T-helper 1 cell treated with Interleukin-12 subunit alpha and Interleukin-12 subunit beta and Interleukin-4 antibody, amounts not matched to agents 30 μg/mL and 1 μg/mL, for 36 hours (primary cell): ENCODE measurements around the gene UNC50.
A peak's percentile ranks its signal among the peaks of the same experiment; 100 is the strongest.

Experiments
- H3K27ac Mint-ChIP-seq: one replicate; pipeline ENCODE4 v1.8.0; 2021; ENCODE audit warnings: mild to moderate bottlenecking, mixed read lengths
- H3K27me3 Mint-ChIP-seq: one replicate; pipeline ENCODE4 v1.8.0; 2021; ENCODE audit warnings: low read depth, mixed read lengths
- H3K36me3 Mint-ChIP-seq: one replicate; pipeline ENCODE4 v1.8.0; 2021; ENCODE audit warnings: low read depth, mixed read lengths
- H3K4me1 Mint-ChIP-seq: one replicate; pipeline ENCODE4 v1.8.0; 2021; ENCODE audit warnings: low read depth, mixed read lengths
- H3K4me3 Mint-ChIP-seq: one replicate; pipeline ENCODE4 v1.8.0; 2021; ENCODE audit warnings: mild to moderate bottlenecking, moderate library complexity, mixed read lengths
- H3K9me3 Mint-ChIP-seq: one replicate; pipeline ENCODE4 v1.8.0; 2021; ENCODE audit warnings: mixed read lengths

Gene UNC50, protein sequence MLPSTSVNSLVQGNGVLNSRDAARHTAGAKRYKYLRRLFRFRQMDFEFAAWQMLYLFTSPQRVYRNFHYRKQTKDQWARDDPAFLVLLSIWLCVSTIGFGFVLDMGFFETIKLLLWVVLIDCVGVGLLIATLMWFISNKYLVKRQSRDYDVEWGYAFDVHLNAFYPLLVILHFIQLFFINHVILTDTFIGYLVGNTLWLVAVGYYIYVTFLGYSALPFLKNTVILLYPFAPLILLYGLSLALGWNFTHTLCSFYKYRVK

DNA sequence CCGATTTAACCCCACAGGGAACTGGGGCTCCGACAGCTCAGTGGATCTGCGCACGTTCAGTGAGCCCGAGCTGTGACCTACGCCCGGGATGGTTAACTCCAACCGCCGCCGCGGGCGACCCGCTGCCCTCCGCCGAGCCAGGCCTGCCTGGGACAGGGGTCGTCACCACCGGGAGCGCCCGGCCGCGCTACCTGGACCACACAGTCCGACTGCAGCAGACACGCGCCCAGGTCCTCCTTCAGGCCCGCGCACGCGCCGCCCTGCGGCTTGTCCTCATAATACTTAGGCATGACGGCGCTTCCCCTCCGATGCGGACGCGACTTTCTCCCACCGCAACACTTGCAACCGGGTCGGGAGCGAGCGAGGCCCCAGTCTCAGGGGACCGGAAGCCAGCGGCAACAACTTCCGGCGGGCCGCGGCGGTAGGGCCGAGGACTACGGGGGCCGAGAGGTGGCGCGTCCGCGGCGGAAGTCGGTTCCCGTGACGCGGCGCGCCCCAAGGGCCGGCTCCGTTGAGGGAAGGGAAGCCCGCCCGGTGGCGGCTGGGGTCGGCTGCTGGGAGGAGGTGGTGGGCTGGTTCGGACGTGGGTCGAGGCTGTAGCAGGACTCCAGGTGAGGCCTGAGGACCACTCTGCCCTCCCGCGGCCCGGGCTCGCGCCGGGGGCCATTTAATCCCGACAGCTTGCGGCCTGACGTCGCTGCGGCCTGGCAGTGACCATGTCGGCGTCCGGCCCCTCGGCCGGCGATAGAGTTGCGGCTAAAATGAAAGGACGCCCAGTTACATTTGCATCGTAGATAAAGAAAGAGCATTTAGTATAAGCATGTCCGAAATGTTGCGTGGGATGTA, at the start of gene UNC50, which contains the start of gene COA5:
Gene UNC50 (plus strand): TSS at position 474 of the 846 bp plus-strand sequence. CDS start 1,171 bp downstream, outside the sequence.
Gene COA5 (minus strand): TSS at position 397 of the 846 bp plus-strand sequence. CDS start 107 bp downstream, at position 290.
- H3K36me3 Mint-ChIP-seq, result peaks cover 18% of the 10 kb centered on the region
- no peaks in the 10 kb centered on the region for H3K9me3 Mint-ChIP-seq
- no peaks in the 10 kb centered on the region for H3K27me3 Mint-ChIP-seq
- H3K4me1 Mint-ChIP-seq, result peaks cover 47% of the 10 kb centered on the region
- peak within 1 kb of the TSS; percentile 82 for H3K4me3 Mint-ChIP-seq
- H3K27ac Mint-ChIP-seq, result peak within 1 kb of the TSS; percentile 79

DNA sequence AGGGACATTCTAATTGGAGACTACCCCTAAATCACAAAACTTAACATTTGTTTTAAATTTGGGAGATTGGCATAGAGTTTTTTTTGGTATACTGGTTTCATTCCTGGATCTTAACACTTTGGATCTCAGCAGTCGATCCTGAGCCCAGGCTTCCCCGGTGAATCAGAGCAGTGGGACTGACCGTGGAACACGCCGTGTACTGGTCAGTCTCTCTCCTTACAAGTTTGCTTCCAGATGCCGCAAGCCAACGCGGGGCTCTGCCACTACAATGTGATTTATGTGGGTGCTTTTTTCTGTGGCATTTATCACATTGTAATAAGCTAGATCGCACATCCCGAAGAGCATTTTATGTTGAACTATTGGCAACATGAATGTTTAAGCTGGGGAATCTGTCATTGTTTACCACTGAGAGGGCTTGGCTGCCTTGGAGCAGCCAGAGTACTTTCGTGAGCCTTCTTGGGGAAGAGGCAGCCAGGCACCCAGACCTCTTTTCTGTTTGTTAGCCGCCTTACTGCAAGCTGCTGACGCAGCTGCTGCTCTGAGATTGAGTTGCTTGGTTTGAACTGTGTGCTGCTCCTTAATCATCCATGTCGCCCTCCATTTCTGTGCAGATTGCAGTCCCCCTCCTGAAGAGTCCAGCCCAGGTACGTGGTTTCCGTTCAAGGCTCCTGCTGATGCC, 49.4 kb upstream of the UNC50 start:
- peaks cover 55% of the 10 kb centered on the region for H3K4me1 Mint-ChIP-seq
- peaks cover 72% of the 10 kb centered on the region for H3K36me3 Mint-ChIP-seq
- no peaks in the 10 kb centered on the region for H3K9me3 Mint-ChIP-seq
- no peaks in the 10 kb centered on the region for H3K27me3 Mint-ChIP-seq
- H3K4me3 Mint-ChIP-seq, result peak overlapping the region; percentile 44
- H3K27ac Mint-ChIP-seq, result peak overlapping the region; percentile 57

DNA sequence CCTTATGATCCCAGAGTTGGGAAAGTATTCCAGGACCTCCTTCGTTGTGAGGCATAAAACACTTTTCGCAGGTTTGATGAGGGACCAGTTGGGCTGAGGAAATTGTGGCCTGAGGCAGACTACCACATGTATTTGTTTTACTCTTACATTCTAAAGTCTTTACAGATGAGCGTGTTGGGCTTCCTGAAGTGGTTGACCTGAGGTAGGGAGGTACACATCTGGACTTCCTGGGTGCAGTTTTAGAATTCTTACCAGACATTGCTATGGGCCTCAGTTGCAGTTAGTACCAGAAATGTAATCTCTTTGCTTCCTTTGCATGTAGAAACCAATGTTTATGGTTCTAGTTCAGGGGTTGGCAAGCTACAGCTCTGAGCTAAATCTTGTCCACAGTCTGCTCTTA, 48.8 kb upstream of the UNC50 start:
- peak overlapping the region; percentile 57 for H3K27ac Mint-ChIP-seq
- H3K36me3 Mint-ChIP-seq, result peaks cover 71% of the 10 kb centered on the region
- H3K4me3 Mint-ChIP-seq, result peak overlapping the region; percentile 44
- no peaks in the 10 kb centered on the region for H3K9me3 Mint-ChIP-seq
- no peaks in the 10 kb centered on the region for H3K27me3 Mint-ChIP-seq
- peaks cover 52% of the 10 kb centered on the region for H3K4me1 Mint-ChIP-seq

DNA sequence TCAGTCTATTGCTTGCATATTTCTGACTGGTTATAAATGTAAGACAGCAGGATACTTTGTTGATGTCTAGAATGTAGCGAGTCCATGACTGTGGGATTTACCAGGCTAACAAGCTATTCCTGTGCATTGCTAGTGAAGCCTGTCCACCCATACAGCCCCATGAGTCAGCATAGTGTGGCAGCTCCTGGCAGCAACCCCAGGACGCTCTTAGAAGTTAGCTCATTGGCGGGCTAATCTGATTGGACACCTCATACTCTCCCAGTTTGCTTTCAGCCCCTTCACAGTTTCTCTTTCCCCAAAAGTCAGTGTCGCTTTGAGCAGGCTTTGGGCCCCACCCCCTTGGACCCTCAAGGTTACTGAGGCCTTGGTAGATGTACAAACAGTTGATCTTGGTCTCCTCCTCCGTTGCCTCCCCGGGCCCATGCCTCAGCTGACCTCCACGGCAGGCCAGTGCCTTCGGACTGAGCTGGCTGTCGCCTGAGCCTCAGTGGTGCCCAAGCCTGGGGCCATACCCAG, 48.1 kb upstream of the UNC50 start:
- Mint-ChIP-seq H3K4me1 (peaks cover 53% of the 10 kb centered on the region), H3K36me3 (peaks cover 68% of the 10 kb centered on the region), H3K27ac (peak overlapping the region; percentile 57), H3K9me3 (no peaks in the 10 kb centered on the region), H3K4me3 (no peak overlapping the region), H3K27me3 (no peaks in the 10 kb centered on the region)

DNA sequence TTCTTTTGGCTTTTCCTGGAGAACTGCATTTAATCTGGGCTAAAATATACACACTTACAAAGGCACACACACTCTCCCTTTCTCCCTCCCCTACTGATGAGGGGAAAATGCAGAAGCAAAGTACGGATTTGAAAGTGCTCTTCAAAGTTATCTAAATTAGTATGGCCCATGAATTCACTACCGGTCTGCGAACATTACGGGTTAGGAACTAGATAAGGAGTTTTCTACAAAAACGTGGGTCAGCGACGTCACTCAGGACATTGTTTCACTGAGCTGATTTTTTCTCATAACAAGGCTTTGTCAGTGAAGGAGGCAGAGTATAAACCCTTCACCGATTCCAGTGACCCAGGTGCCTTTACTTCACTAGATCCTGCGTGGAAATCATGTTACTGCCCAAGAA, 47.4 kb upstream of the UNC50 start:
- Mint-ChIP-seq H3K9me3 (no peaks in the 10 kb centered on the region), H3K4me1 (peaks cover 50% of the 10 kb centered on the region), H3K36me3 (peaks cover 68% of the 10 kb centered on the region), H3K4me3 (no peak overlapping the region), H3K27me3 (no peaks in the 10 kb centered on the region), H3K27ac (peak overlapping the region; percentile 34)

DNA sequence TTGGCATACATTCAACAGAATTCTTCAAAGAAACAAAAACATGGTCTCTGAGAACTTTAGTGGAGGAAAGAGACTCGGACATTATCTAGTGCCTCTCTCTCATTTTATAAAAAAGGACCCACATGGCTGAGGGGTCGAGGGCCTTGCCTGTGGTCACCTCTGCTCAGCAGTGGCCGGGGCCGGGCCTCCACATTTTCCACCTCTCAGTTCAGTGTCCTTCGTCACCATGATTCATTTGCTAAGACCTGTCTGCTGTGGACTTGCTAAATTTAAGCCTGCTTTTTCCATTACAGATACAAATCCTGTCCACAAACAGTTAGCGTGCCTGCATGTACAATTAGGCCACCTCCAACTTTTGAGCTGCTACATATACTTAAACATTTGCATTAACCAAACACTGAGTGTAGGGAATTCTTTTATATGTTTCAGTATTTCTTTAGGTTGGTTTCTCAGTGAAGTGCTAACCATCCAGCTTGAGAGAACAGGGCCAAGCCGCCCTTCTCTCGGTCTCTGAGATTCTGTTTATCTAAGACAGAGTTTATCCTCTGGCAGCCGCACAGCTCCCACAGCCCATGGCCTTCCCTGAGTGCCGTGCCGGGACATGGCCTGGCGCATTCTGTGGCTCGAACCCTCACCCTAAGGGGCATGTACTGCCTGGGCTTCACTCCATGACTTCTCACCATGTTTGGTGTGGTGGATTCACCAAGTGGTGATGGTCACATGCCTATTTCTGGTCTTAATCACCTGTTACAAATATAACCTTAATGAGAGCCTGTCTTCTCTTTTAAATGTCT, 46.3 kb upstream of the UNC50 start:
- Mint-ChIP-seq H3K9me3 (no peaks in the 10 kb centered on the region), H3K4me1 (peaks cover 43% of the 10 kb centered on the region), H3K27me3 (no peaks in the 10 kb centered on the region), H3K36me3 (peaks cover 70% of the 10 kb centered on the region), H3K27ac (no peak overlapping the region), H3K4me3 (no peak overlapping the region)

DNA sequence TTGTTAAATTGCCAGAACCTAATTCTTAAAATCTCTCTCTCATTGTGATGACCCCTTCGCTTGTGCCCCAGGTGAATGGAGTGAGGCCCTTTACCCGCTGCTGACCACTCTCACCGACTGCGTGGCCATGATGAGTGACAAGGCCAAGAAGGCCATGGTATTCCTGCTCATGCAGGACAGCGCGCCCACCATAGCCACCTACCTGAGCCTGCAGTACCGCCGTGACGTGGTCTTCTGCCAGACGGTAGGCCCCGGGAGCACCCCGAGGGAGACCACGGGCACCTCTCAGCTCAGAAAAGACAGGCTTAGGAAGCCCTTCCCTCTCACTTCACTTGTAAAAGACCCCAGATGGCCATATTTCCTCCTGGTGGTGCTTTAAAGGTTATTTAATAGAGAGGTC, 45.0 kb upstream of the UNC50 start:
- peaks cover 35% of the 10 kb centered on the region for H3K4me1 Mint-ChIP-seq
- no peak overlapping the region for H3K27ac Mint-ChIP-seq
- H3K9me3 Mint-ChIP-seq, result no peaks in the 10 kb centered on the region
- H3K27me3 Mint-ChIP-seq, result no peaks in the 10 kb centered on the region
- H3K4me3 Mint-ChIP-seq, result no peak overlapping the region
- peaks cover 66% of the 10 kb centered on the region for H3K36me3 Mint-ChIP-seq

DNA sequence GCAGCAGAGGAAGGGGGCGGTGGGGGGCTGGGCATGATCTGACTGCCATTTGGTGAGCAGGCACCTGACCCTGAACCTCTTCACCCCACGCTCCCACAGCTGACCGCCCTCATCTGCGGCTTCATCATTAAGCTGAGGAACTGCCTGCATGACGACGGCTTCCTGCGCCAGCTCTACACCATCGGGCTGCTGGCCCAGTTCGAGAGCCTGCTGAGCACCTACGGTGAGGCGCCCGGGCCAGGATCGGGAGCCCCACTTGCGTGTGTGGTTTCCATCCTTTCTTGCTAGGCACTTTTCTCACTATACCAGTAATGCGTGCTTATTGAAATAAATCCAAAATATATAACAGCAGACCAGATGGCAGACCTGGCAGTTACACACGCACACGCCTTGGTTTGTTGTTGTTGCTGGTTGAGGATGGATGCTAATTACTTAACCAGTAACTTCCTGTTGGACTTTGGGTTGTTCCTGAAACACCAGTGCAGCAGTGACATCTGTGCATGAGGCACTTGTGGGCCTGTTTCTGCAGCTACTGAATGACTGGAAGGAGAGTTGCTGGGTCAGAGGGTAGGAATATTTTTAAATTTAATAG, 43.8 kb upstream of the UNC50 start:
- Mint-ChIP-seq H3K9me3 (no peaks in the 10 kb centered on the region), H3K27ac (peak overlapping the region; percentile 31)

DNA sequence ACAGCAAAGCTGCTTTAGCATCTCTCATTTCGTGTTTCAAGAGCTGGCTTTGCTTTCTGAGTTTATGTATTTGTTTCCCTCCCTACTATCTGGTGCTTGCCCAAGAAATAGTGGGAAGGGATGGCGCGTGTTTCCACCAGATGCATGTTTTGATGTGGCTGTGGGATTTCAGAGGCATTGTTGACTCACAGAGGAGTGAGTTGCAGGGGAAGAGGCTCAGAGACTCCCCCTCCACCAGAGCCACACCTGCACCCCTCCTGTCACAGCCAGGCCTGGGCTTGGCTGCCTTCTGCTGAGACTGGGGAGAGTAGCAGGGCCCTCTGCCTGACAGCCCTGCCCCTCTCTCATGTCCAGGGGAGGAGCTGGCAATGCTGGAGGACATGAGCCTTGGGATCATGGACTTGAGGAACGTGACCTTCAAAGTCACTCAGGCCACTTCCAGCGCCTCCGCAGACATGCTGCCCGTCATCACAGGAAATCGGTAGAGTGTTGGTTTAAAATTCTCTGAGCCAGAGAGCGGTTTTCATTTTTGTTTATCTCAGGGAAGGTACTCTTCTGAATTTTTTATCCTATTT, 43.0 kb upstream of the UNC50 start:
- H3K4me3 Mint-ChIP-seq, result no peak overlapping the region
- H3K36me3 Mint-ChIP-seq, result peaks cover 69% of the 10 kb centered on the region
- H3K27me3 Mint-ChIP-seq, result no peaks in the 10 kb centered on the region
- peaks cover 19% of the 10 kb centered on the region for H3K4me1 Mint-ChIP-seq
- H3K9me3 Mint-ChIP-seq, result no peaks in the 10 kb centered on the region
- H3K27ac Mint-ChIP-seq, result no peak overlapping the region

More for the DNA sequence above, 43.8 kb upstream of the UNC50 start:
- H3K36me3 Mint-ChIP-seq, result peaks cover 63% of the 10 kb centered on the region
- no peak overlapping the region for H3K4me3 Mint-ChIP-seq
- peaks cover 22% of the 10 kb centered on the region for H3K4me1 Mint-ChIP-seq
- no peaks in the 10 kb centered on the region for H3K27me3 Mint-ChIP-seq

DNA sequence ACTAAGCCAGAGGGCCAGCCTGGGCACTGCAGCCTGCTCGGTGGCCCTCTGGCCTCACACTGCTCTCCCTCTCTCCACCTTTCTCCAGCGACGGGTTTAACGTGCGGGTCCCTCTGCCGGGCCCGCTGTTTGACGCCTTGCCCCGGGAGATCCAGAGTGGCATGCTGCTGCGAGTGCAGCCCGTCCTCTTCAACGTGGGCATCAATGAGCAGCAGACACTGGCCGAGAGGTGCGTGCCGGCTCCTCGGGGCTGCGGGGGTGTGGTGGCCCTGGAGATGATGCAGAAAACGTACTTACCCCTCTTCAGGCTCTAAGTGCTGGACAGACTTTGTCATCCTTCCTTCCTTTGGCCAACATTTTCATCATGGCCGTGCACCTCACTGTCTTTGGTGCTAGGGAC, 42.4 kb upstream of the UNC50 start:
- no peak overlapping the region for H3K27ac Mint-ChIP-seq
- H3K36me3 Mint-ChIP-seq, result peaks cover 67% of the 10 kb centered on the region
- peaks cover 19% of the 10 kb centered on the region for H3K4me1 Mint-ChIP-seq
- no peaks in the 10 kb centered on the region for H3K9me3 Mint-ChIP-seq
- no peak overlapping the region for H3K4me3 Mint-ChIP-seq
- no peaks in the 10 kb centered on the region for H3K27me3 Mint-ChIP-seq

DNA sequence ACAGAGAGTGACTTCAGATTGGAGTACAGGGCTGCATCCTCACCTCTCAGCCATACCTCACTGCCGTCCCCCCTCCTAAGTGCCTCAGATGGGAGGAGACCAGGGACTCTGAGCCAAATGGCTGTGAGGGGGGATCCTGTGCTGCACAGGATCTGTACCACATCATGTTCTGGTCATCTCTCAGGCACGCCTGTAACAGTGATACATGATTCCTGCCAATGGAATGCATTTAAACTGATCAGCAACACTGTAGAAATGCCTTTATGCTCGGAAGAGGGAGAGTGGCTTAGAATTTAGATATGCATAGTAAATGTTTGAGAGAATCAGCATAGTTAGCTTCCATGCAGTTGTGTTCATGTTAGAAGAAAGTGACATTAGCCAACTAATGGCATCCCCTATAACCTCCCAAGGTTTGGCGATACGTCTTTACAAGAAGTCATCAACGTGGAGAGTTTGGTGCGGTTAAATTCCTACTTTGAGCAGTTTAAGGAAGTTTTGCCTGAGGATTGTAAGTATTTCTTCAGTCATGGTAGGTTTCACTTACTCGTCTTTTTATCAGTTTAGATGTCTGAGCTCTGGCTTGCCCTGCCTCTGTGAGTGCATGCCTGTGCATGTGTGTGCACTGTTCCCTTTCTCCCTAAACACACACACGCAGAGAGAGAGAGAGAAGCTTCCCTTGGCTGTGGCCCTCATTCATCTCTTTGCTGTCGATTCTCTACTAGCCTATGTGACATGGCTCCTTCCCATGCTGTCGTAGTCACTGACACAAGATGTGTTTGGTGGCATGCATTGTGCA, 40.0 kb upstream of the UNC50 start:
- Mint-ChIP-seq H3K9me3 (no peaks in the 10 kb centered on the region), H3K4me3 (no peak overlapping the region), H3K27me3 (no peaks in the 10 kb centered on the region), H3K36me3 (peaks cover 52% of the 10 kb centered on the region), H3K27ac (peak overlapping the region; percentile 65), H3K4me1 (peaks cover 10% of the 10 kb centered on the region)

DNA sequence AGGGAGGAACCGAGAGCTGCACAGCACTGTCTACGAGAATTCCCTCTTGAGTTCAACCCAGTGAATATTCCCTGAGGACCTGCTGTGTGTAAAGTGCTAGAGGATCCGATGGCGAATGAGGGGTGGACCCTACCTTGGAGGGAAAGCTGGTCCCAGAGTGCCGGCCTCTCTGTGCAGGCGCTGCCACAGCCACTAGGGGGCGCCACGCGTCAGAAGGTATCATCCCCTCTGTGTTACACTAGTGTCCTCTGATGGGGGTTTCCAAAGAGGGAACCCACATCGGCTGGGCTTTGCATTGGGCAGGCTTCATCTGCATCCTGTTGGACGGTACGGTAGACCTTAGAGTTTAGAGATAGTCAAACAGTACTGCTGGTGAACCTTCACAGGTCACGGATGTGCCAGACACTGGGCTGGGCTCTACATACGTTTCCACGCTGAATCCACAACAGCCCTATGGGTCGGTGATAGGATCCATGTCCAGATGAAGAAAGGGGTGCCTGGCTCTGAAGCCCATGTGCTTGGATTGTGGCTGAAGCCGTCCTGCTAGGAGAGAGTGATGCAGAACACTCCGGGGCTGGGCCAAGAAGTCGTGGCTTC, 39.1 kb upstream of the UNC50 start:
- peak overlapping the region; percentile 65 for H3K27ac Mint-ChIP-seq
- H3K4me1 Mint-ChIP-seq, result peaks cover 10% of the 10 kb centered on the region
- H3K27me3 Mint-ChIP-seq, result no peaks in the 10 kb centered on the region
- no peaks in the 10 kb centered on the region for H3K9me3 Mint-ChIP-seq
- H3K36me3 Mint-ChIP-seq, result peaks cover 51% of the 10 kb centered on the region
- no peak overlapping the region for H3K4me3 Mint-ChIP-seq
